GM19023 (cell line): ENCODE results near the gene WNT7A.
"Not testable (repeated sequence)": the region's sequence is repeated elsewhere in the genome, so short reads cannot be mapped to it uniquely, and the experiment has no call there.

ENCODE experiments used
- ATAC-seq: cut with Tn5 transposase; IDR thresholded peaks from one replicate; pipeline ENCODE4 v1.9.1; 2021; ENCODE audit warnings: mild to moderate bottlenecking, moderate library complexity; ENCODE audit not compliant: unreplicated experiment

The WNT7A gene

GRCh38 chr3:13879946-13880810, at the start of gene WNT7A:
Gene WNT7A (minus strand): TSS chr3:13880071. CDS start chr3:13879816, 255 bp downstream.
- ATAC-seq: no peak

- ATAC-seq: not testable (repeated sequence)
These were observed 48.9 kb upstream of the WNT7A start for GRCh38 chr3:13928741-13929140.

- ATAC-seq: no peak
These were observed 47.4 kb upstream of the WNT7A start for GRCh38 chr3:13927295-13927694.

GRCh38 chr3:13916375-13916774, 36.5 kb upstream of the WNT7A start:
- ATAC-seq: no peak

GRCh38 chr3:13902648-13903238, 22.9 kb upstream of the WNT7A start:
- ATAC-seq: no peak

- no peak for ATAC-seq
These were observed 22.2 kb upstream of the WNT7A start for GRCh38 chr3:13901935-13902584.

GRCh38 chr3:13898346-13898745, 18.5 kb upstream of the WNT7A start:
- ATAC-seq: no peak

- no peak for ATAC-seq
These were observed 16.7 kb upstream of the WNT7A start for GRCh38 chr3:13896473-13897154.

GRCh38 chr3:13895155-13896105, 15.6 kb upstream of the WNT7A start:
- peak; percentile 97 for ATAC-seq

GRCh38 chr3:13894807-13895154, 14.9 kb upstream of the WNT7A start:
- no peak for ATAC-seq

GRCh38 chr3:13894096-13894806, 14.4 kb upstream of the WNT7A start:
- ATAC-seq: no peak

- no peak for ATAC-seq
These were observed 12.4 kb upstream of the WNT7A start for GRCh38 chr3:13892304-13892703.

GRCh38 chr3:13891492-13892073, 11.7 kb upstream of the WNT7A start:
- no peak for ATAC-seq

GRCh38 chr3:13891017-13891392, 11.1 kb upstream of the WNT7A start:
- no peak for ATAC-seq

GRCh38 chr3:13890377-13891016, 10.6 kb upstream of the WNT7A start:
- ATAC-seq: no peak

- ATAC-seq: no peak
These were observed 8.7 kb upstream of the WNT7A start for GRCh38 chr3:13888576-13888975.

- no peak for ATAC-seq
These were observed 7.8 kb upstream of the WNT7A start for GRCh38 chr3:13887495-13888300.

- ATAC-seq: no peak
These were observed 6.8 kb upstream of the WNT7A start for GRCh38 chr3:13886593-13887129.
